CD4-positive, alpha-beta T cell (primary cell): ENCODE data around the gene MED27. TPM values are rescaled to one million over a fixed set of nuclear protein-coding genes. Genes with fewer than 3 reads are reported as not detected.
"Not testable (repeated sequence)": the region's sequence is repeated elsewhere in the genome, so short reads cannot be mapped to it uniquely, and the experiment has no call there.

Source experiments
- ATAC-seq: fragments of 200-7000 bp; cut with Tn5 transposase; one replicate; pipeline ENCODE4 v1.10.0; 2022; ENCODE audit warnings: mild to moderate bottlenecking; ENCODE audit not compliant: poor library complexity
- CTCF ChIA-PET: fragments of 350-600 bp; sonication (Branson Sonifier 250); formaldehyde crosslinking; loops from one replicate; lab custom pipeline; 2021; ENCODE audit warnings: antibody characterized with exemption, inconsistent platforms; lab: Charles Lee
- POLR2A ChIA-PET: fragments of 350-600 bp; sonication (Branson Sonifier 250); formaldehyde crosslinking; loops from one replicate; lab custom pipeline; 2021; ENCODE audit warnings: antibody characterized with exemption, inconsistent platforms; lab: Charles Lee
- DNase-seq, 14 experiments: peaks; one replicate each; pipeline ENCODE4 v3.0.0-alpha.2; 2013 to 2020; ENCODE audit warnings: mixed read lengths in 2 of 14
- H3K27ac ChIP-seq, 2 donors: one replicate each; pipeline versions ENCODE4 v1.5.1 to v1.7.0; 2013; ENCODE audit warnings: low read length in 2 of 2, low read depth in 1 of 2, mild to moderate bottlenecking in 1 of 2
- H3K27me3 ChIP-seq, 2 experiments: 1 replicate in 1 of 2; 2 replicates in 1 of 2; pipeline versions ENCODE4 v1.6.1 to v1.7.0; 2013; ENCODE audit warnings: low read length in 2 of 2, control low read depth in 1 of 2, mild to moderate bottlenecking in 1 of 2, moderate library complexity in 1 of 2; ENCODE audit not compliant: insufficient read depth in 2 of 2, control insufficient read depth in 1 of 2
- H3K36me3 ChIP-seq: one replicate; pipeline ENCODE4 v1.6.1; 2013; ENCODE audit warnings: low read length, control low read depth; ENCODE audit not compliant: insufficient read depth
- H3K4me1 ChIP-seq: one replicate; pipeline ENCODE4 v1.6.1; 2013; ENCODE audit warnings: low read length, control low read depth; ENCODE audit not compliant: insufficient read depth
- H3K4me3 ChIP-seq: one replicate; pipeline ENCODE4 v1.5.1; 2013; ENCODE audit warnings: mild to moderate bottlenecking, low read length, moderate library complexity
- H3K9me3 ChIP-seq, 2 experiments: 1 replicate in 1 of 2; 2 replicates in 1 of 2; pipeline versions ENCODE4 v1.6.1 to v1.7.0; 2013; ENCODE audit warnings: low read length in 2 of 2, mild to moderate bottlenecking in 2 of 2, control low read depth in 1 of 2, moderate library complexity in 1 of 2; ENCODE audit not compliant: control insufficient read depth in 1 of 2, insufficient read depth in 1 of 2
- H3K27ac Mint-ChIP-seq: one replicate; pipeline ENCODE4 v1.8.0; 2020; ENCODE audit warnings: mixed read lengths
- H3K27me3 Mint-ChIP-seq: one replicate; pipeline ENCODE4 v1.8.0; 2021; ENCODE audit warnings: mixed read lengths
- H3K36me3 Mint-ChIP-seq: one replicate; pipeline ENCODE4 v1.8.0; 2021; ENCODE audit warnings: low read depth, mixed read lengths
- H3K4me1 Mint-ChIP-seq: one replicate; pipeline ENCODE4 v1.8.0; 2021; ENCODE audit warnings: low read depth, mixed read lengths
- H3K4me3 Mint-ChIP-seq: one replicate; pipeline ENCODE4 v1.8.0; 2020; ENCODE audit warnings: mild to moderate bottlenecking, mixed read lengths
- H3K9me3 Mint-ChIP-seq: one replicate; pipeline ENCODE4 v1.8.0; 2020; ENCODE audit warnings: mixed read lengths
- CTCF ChIP-seq: fragments of 200-600 bp; IDR thresholded peaks from one replicate; pipeline ENCODE4 v1.8.0; 2022; ENCODE audit warnings: antibody characterized with exemption, mild to moderate bottlenecking
- intact Hi-C, 2 experiments: fragments of 100-400 bp; cut with DNase I in 1 of 2; cut with micrococcal nuclease in 1 of 2; formaldehyde crosslinking; loops; one replicate each; pipeline versions ENCODE4 v1.15.1 to v1.9.0; 2023 to 2025; cut with DNase I, micrococcal nuclease
- total RNA-seq, 174 experiments: library from RNA in 2 of 174; stranded (reverse) in 2 of 174; gene quantifications; one replicate each; pipeline ENCODE4 v1.2.3 and lab custom pipeline; 2021 to 2026

MED27 gene
- total RNA-seq, 2 experiments from 2014 or later, result 15.0 to 17.4 TPM

DNA sequence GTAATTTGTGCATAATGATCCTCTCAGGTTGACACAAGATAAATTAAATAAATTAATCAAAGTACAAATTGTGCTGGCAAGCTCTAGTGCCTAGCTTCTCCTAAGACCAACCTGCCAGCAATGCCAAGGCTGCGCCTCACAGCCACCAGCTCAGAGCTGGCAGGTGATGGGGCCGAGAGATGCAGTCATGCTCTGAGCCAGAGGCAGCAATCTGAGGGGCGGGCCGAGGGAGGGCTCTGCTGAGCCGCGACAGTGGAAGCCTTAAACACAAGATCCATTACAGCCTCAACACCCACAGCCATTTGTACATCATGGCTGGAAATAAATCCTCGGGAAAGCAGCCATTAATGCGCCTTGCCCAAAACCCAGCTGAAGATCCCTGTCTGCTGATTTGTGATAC lies 20.3 kb downstream of the MED27 start:
- no peak for ATAC-seq
- CTCF ChIA-PET, result no interaction called here
- no peaks in the 10 kb centered on the region for H3K9me3 Mint-ChIP-seq

DNA sequence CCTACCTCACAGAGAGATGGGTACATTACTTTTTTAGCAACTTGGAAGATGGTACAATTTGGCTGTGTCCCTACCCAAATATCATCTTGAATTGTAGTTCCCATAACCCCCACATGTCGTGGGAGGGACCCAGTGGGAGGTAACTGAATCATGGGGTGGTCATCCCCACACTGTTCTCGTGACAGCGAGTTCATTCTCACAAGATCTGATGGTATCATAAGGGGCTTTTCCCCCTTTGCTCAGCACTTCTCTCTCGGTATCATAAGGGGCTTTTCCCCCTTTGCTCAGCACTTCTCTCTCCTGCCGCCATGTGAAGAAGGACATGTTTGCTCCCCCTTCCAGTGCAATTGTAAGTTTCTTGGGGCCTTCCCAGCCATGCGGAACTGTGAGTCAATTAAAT lies 21.4 kb downstream of the MED27 start:
- H3K27ac ChIP-seq, H3K27ac Mint-ChIP-seq, H3K4me3 Mint-ChIP-seq, CTCF ChIA-PET, H3K27me3 ChIP-seq, H3K27me3 Mint-ChIP-seq, H3K9me3 ChIP-seq, ATAC-seq, H3K9me3 Mint-ChIP-seq, POLR2A ChIA-PET, DNase-seq, H3K4me1 ChIP-seq, H3K36me3 ChIP-seq, H3K4me3 ChIP-seq, intact Hi-C loops: not testable (repeated sequence)
- peaks cover 33% of the 10 kb centered on the region for H3K4me1 Mint-ChIP-seq
- peaks cover 57% of the 10 kb centered on the region for H3K36me3 Mint-ChIP-seq

More for the DNA sequence above, 20.3 kb downstream of the MED27 start:
- Mint-ChIP-seq H3K27ac (no peak overlapping the region), H3K36me3 (peaks cover 64% of the 10 kb centered on the region), H3K27me3 (no peaks in the 10 kb centered on the region), H3K4me3 (no peak overlapping the region), H3K4me1 (peaks cover 39% of the 10 kb centered on the region)
- H3K9me3 ChIP-seq, result peaks cover 0 to 4% of the 10 kb centered on the region in 2 experiments
- POLR2A ChIA-PET, result no interaction called here
- DNase-seq, result no peak
- no peak for TF ChIP-seq CTCF
- no peak overlapping the region for H3K27ac ChIP-seq
- H3K36me3 ChIP-seq, result peaks cover 14% of the 10 kb centered on the region
- H3K27me3 ChIP-seq, result no peaks in the 10 kb centered on the region
- intact Hi-C loops, result no loop called here
- no peak overlapping the region for H3K4me3 ChIP-seq
- no peaks in the 10 kb centered on the region for H3K4me1 ChIP-seq

DNA sequence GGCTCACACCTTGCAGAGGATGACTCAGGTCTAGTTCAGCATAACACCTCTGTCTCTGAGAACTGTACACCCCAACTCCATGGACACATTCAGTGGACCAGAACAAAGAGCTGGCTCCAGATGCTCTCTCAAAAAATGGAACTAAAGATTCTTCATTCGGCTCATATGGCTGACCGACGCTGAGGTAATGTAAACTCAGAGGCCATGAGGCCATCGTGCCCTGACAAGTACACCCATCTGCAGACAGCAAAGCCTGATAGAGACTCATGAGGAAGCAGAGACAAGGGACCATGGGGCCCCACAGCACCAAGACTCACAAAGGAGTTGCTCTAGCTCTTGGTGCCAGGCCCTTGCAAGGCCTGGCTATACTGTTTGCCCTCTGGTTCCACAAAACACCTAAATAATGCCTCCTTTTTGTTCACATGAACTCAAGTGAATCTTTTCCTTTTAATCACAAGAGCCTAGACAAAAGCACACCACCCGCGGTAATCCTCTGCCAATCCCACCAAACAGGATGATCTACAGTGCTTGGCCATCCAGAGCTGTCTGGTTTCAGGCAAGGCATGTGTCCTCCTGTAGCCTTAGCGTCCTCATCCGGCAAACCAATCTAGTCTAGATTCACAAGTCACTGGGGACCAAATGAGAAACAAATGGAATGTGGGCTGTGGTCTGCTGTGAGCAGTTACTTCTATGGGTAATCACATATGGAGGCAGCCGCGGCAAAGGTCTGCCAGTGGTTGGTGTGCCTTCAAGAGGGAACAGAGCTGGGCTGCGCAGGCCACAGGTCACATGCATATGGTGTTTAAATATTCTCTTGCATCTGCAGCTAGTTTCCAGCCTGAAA lies 22.7 kb downstream of the MED27 start:
- no peaks in the 10 kb centered on the region for H3K9me3 Mint-ChIP-seq
- no peaks in the 10 kb centered on the region for H3K27me3 ChIP-seq
- no peaks in the 10 kb centered on the region for H3K27me3 Mint-ChIP-seq
- peaks cover 7% of the 10 kb centered on the region for H3K36me3 ChIP-seq
- intact Hi-C loops, result no loop called here
- H3K27ac Mint-ChIP-seq, result no peak overlapping the region
- no peak overlapping the region for H3K27ac ChIP-seq
- peaks cover 24% of the 10 kb centered on the region for H3K4me1 Mint-ChIP-seq
- no peak overlapping the region for H3K4me3 ChIP-seq
- no peaks in the 10 kb centered on the region for H3K4me1 ChIP-seq
- H3K4me3 Mint-ChIP-seq, result no peak overlapping the region
- no peak for ATAC-seq
- peaks cover 0 to 4% of the 10 kb centered on the region in 2 experiments for H3K9me3 ChIP-seq
- TF ChIP-seq CTCF, result no peak
- POLR2A ChIA-PET, result no interaction called here
- peaks cover 51% of the 10 kb centered on the region for H3K36me3 Mint-ChIP-seq
- no peak for DNase-seq
- CTCF ChIA-PET, result no interaction called here
